GM18517 (cell line): Measurements from ENCODE around the gene TTLL11.

ENCODE experiments used
- ATAC-seq: cut with Tn5 transposase; IDR thresholded peaks from one replicate; pipeline ENCODE4 v1.9.1; 2021; ENCODE audit warnings: mild to moderate bottlenecking, moderate library complexity; ENCODE audit not compliant: unreplicated experiment

The TTLL11 gene

GRCh38 chr9:121838746-121839669 is 254.1 kb downstream of the TTLL11 start:
- no peak for ATAC-seq

GRCh38 chr9:121837113-121837961 is 255.8 kb downstream of the TTLL11 start:
- no peak for ATAC-seq

- no peak for ATAC-seq
Measured at GRCh38 chr9:121836366-121836885, 256.7 kb downstream of the TTLL11 start.

GRCh38 chr9:121835587-121836365 is 257.3 kb downstream of the TTLL11 start:
- no peak for ATAC-seq

- ATAC-seq: no peak
Measured at GRCh38 chr9:121833061-121833460, 260.0 kb downstream of the TTLL11 start.

GRCh38 chr9:121831869-121832268 is 261.2 kb downstream of the TTLL11 start:
- ATAC-seq: no peak

- ATAC-seq: no peak
Measured at GRCh38 chr9:121830441-121831140, 262.5 kb downstream of the TTLL11 start.

GRCh38 chr9:121827251-121827967 is 265.7 kb downstream of the TTLL11 start:
- ATAC-seq: no peak

GRCh38 chr9:121826711-121827110 is 266.4 kb downstream of the TTLL11 start:
- no peak for ATAC-seq

GRCh38 chr9:121825031-121825691 is 267.9 kb downstream of the TTLL11 start:
- ATAC-seq: no peak

- ATAC-seq: no peak
Measured at GRCh38 chr9:121824651-121825030, 268.5 kb downstream of the TTLL11 start.

- ATAC-seq: no peak
Measured at GRCh38 chr9:121823451-121824169, 269.5 kb downstream of the TTLL11 start.

GRCh38 chr9:121822093-121823085 is 270.7 kb downstream of the TTLL11 start:
- ATAC-seq: no peak

- no peak for ATAC-seq
Measured at GRCh38 chr9:121821326-121821725, 271.8 kb downstream of the TTLL11 start.

GRCh38 chr9:121820286-121821005 is 272.7 kb downstream of the TTLL11 start:
- ATAC-seq: no peak

- no peak for ATAC-seq
Measured at GRCh38 chr9:121819428-121820231, 273.5 kb downstream of the TTLL11 start.
